NCI-H524 treated with DMSO at 0.1 percent for 48 hours (cell line): ENCODE data around the gene CYP46A1.
"Not testable (repeated sequence)": the region's sequence is repeated elsewhere in the genome, so short reads cannot be mapped to it uniquely, and the experiment has no call there.

Experiments used
- DNase-seq: peaks from one replicate; lab custom pipeline; 2025; lab: John Stamatoyannopoulos, UW

CYP46A1 gene

DNA sequence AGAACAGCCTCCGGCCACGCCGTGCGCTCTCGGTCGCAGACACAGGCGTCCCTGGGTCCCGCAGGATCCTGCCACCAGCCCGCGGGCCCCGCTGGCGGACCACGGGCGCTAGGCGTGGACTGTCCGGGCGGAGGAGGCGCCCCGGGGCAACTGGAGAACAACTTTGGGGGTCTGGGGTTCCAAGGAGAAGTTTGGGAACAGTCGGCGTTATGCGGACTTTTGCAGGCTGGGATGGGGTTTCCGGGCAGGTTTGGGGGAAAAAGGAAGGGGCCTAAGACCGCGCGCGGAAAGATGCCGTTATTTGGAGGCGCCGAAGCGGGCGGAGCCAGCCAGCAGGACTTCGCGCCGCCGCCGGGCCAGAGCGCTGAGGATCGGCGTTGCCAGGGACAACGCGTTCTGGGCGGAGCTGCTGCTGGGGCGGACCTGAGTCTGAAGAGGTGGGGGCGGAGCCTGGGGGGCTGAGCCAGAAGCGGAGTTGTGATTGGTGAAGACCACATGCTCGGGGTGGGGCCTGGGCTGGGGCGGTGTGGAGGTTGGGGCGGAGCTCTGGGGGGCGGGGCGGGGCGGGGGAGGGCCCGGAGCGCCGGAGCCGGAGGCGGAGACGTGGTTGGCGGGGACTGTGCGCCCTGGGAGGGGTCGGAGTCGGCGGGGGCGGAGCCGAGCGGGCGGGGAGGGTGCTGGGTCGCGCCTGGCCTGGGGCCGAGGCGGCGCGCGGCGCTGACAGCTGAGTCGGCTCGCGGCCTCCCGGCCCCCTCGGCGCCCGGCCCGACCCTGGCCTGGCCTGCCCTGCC lies at the start of gene CYP46A1:
Gene CYP46A1 (plus strand): TSS at position 680 of the 791 bp plus-strand sequence. CDS start 120 bp downstream, outside the sequence.
- peak; percentile 97 for DNase-seq

DNA sequence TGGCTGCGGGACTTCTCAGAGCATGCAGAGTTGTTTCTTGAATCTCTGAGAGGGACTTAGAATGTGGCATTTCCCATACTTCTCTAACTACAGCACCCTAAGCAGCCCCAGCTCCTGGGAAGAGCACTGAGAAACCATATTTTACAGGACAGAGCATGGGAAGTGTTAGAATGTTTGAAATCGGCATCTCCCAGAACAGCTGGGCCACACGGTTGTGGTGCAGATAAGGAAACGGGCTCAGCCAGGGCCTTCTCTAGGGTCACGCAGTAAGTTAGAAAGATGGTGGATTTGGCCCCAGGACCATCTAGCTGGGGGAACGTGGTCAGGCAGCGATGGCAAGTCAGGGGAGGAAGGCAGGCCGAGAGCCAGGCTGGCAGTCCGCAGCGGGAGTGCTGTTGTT lies 49.7 kb upstream of the CYP46A1 start:
- DNase-seq, result no peak

DNA sequence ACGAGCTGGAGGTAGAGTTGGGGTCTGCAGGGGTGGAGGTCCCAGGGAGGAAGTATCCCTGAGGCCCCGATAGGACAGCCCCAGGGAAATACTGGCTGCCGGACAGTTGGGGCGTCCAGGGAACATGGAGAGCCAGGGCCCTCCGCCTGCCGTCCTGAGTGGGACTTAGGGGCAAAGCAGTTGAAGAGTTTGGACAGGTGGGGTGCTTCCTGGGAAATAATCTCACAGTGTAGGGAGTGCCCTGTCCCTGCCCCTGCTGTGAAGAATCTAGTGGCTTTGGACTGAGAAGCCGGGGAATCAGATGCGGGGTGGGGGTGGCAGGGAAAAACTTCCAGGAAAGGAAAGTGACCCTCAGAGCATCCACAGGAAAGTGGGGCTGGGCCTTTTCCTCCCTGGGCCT lies 49.0 kb upstream of the CYP46A1 start:
- DNase-seq, result no peak

DNA sequence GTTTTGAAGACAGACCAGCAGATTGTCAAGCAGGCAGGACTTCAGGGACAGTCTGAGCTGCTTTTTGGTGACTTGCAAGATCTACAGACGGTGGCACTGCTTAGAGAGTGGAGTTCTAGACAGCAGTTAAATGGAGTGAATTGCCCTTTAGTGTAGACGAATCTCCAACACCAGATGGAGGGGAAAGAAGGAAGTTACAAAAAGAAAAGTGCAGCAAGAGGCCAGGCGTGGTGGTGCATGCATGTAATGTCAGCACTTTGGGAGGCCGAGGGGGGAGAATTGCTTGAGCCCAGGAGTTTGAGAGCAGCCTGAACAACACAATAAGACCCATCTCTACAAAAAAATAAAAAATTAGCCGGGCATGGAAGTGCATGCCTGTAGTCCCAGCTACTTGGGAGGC lies 47.6 kb upstream of the CYP46A1 start:
- no peak for DNase-seq

DNA sequence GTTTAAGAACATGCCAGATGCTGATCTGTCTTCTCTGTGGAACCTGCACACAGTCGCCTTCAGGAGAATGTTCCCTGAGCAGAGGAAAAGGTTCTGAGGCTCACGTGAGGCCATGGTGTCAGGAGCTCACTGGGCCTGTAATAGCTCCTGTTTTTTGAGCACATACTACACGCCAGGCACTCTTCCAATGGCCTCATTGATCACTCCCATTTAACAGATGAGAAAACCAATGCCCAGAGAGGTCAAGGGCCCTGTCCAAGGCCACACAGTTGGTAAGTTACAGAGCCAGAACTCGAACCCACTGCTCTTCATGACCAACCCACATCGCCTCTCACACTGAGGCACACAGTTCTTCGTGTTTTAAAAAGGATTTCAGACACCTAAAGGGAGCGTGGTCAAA lies 46.5 kb upstream of the CYP46A1 start:
- no peak for DNase-seq

DNA sequence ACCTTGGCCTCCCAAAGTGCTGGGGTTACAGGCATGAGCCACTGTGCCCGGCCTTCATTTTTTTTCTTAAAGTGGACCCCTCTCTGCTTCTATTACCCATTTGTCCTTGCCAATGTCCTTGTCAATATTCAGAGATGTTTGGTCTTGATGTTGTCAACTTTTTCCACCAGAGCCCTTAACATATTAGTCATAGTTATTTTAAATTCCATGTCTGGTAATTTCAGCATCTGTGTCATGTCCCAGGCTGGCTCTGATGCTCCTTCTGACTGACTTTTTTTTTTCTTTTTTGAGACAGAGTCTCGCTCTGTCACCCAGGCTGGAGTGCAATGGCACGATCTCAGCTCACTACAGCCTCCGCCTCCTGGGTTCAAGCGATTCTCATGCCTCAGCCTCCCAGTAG lies 41.3 kb upstream of the CYP46A1 start:
- not testable (repeated sequence) for DNase-seq

DNA sequence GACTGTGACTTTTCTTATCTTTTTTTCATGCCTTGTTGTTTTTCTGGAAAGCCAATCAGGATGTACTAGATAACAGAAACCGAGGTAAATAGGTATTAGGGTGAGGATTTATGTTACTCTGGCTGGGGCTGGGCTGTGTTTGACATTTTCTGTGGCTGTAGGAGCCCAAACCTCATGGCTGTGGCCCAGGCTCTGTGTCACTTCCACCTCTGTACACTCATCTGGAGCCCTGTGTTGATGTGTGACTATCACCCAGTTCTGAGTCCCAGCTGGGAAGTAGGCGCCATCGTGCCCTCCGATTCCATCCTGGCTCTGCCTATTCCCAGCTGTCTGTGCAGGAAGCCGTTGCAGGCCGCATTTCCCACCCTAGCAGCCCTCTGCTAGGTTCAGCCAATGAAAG lies 40.8 kb upstream of the CYP46A1 start:
- no peak for DNase-seq

DNA sequence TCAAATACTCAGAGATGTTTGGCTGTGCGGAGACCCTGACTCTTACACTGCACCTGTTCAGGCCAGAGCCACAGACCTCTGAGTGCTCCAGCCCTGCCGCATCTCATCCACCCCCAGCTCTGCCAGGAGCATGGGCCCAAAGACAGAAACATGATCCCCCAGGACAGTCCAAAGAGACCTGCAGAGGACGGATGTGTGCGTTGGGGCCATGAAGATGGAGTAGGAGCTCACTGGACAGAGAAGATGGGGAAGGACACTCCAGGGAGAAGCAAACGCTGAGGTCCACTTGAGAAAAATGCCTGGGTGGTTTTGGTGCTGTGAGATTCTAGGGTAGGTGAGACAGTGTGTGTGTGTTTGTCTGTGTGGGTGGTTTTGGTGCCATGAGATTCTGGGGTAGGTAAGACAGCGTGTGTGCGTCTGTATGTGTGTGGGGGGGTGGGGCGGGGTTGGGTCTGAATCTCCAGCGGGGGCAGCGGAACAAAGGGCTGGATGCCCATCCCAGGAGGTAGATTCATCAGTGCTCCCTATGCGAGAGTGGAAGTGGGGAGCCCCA lies 40.0 kb upstream of the CYP46A1 start:
- DNase-seq, result no peak

DNA sequence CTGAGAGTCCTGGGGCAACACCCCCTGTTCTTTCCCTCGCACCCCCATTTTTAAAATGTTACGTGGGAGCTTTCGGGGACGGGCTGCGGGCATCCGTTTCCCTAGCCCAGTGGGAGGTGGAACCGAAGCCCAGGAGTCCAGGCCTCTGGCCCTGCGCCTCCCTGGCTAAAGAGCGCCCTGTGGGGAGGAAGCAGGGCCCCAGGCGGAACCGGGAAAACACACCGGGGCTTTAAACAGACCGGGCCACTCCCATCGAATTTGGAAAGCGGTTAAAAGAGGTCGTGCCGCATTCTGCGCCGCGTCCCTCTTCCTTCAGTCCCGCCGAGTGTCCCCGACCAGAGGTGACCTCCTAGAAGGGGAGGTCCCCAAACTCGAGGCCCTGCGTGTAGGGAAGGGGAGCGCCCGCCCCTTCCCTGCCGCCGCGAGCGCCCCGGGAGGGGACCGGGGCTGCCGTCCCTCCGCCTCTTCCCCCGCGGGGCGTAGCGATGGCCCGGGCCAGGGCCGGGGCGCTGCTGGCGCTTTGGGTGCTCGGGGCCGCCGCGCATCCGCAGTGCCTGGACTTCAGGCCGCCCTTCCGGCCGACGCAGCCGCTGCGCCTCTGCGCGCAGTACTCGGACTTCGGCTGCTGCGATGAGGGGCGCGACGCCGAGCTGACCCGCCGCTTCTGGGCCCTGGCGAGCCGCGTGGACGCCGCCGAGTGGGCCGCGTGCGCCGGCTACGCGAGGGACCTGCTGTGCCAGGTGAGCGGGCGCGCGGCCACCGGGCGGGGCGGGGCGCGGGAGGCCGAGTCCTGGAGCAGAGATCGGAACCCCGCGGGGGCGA lies 39.2 kb upstream of the CYP46A1 start, which contains the start of gene HHIPL1:
Gene HHIPL1 (plus strand): TSS at position 407 of the 822 bp plus-strand sequence. CDS start 79 bp downstream, at position 486.
- no peak for DNase-seq

DNA sequence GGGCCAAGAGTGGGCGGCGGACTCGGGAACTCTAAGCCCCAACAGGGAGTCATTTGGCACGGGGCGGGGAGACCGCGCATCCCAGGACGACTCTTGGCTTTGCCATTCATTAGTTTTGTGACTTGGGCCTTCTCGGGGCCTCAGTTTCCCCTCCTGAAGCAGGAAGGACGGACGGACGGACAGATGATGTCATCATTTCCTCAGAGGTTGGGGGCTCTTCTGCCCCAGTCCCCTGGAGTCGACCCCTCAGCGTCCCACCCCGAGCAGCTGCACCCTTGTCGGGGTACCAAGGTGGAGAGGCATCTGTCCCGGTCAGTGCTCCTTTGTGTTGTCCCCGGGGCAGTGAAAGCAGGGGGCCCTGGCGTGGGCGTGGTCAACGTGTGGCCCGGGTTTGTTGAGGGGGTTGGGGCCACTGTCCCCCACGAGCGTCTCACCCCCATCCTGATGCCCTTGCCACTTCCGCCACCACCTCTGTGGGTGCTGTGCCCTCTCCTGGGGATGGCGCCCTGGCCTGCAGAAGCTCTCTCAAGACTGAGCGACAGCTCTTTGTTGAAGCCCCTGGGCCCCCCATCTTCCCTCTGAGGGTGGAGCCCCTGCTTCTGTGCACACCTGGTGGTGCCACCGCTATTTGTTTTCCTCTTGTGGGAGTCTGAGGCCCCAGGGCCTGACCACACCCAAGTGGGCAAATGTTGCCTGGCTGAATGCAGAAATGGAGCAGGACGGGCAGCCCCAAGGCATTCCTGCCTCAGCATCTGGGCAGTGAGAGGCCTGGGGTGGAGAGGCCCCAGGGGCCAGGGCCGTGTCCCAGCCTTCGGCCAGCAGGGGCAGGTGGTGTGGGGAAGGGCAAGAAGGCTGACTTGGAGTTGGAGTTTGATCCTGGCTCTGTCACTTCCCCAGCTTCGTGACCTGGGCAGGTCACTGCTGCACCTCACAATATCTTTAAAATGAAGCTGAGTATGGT lies 38.3 kb upstream of the CYP46A1 start:
- DNase-seq, result no peak

DNA sequence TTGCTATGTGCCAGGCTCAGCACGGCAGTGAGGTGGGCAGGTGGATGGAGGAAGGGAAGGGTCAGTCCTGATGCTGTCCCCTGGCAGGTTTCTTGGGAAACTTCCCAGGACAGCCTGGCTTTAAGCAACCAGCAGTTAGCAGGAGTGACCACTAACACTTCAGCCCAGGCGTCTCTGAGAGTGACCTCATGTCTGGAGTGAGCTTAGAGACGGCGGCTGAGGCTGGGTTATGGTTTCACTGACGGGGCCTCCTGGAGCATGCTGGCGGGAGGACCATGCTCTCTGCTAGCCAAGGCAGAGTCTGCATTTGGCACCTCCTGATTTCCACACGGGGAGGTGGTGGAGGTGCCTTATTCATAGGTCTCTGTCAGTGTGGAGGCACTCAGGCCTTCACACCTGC lies 36.7 kb upstream of the CYP46A1 start:
- no peak for DNase-seq

DNA sequence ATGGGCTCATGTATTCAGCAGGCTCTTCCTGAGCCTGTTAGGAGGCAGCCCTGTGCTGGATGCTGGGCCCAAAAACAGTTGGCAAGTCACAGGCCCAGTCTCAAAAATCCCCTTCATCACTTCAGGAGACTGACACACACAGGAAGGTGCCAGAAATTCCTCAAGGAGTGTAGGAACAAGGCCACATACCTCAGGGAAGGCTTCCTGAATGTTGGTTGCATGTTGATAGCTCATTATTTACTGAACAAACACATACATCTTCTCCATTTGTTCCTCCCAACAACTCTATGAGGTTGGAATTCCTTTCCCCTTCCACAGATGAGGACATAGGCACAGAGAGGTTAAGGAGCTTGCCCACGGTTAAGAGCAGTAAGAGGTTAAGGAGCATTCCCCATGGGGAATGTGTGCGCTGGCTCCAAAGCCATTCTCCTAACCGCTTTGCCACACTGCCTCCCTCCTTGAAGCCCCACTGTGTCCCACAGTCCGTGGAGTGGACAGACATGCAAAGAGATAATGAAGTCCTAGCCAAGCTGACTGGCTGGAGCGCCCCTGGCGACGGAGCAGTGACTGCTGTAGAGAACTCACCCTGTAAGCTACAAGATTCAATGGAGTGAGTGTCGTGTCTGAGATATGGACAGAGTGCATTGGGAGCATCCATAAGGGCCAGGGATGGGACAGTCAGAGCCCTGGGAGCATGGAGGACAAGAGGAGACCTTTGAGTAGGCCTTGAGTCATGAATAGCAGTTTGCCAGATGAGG lies 35.9 kb upstream of the CYP46A1 start:
- no peak for DNase-seq

DNA sequence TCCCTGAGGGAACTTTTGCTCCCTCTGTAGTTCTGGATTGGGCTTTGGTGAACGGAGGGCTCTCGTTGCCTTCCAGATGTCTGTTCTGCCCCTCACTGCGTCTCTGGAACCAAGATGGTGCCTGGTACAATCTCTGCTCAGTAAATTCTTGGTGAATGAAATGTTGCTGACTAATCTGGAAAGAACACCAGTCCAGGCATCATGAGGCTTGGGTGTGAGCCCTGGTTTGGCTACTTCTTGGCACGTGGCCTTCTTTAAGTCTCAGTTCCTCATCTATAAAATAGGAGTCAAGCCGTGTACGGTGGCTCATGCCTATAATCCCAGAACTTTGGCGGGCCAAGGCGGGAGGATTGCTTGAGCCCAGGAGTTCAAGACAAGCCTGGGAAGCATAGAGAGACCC lies 34.9 kb upstream of the CYP46A1 start:
- no peak for DNase-seq

DNA sequence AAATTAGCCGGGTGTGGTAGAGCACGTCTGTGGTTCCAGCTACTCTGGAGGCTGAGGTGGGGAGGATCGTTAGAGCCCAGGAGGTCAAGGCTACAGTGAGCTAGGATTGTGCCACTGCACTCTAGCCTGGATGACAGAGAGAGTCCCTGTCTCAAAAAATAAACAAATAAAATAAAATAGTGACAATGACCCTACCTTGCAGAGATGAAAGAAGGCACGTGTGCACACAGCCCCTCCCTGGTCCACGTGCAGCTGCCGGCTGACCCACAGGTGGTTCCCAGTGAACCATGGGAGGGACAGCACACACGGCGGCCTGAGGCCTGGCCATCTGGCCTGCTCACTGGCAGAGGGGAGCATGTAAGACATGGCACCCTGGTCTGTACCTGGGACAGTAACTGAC lies 34.5 kb upstream of the CYP46A1 start:
- DNase-seq, result no peak

DNA sequence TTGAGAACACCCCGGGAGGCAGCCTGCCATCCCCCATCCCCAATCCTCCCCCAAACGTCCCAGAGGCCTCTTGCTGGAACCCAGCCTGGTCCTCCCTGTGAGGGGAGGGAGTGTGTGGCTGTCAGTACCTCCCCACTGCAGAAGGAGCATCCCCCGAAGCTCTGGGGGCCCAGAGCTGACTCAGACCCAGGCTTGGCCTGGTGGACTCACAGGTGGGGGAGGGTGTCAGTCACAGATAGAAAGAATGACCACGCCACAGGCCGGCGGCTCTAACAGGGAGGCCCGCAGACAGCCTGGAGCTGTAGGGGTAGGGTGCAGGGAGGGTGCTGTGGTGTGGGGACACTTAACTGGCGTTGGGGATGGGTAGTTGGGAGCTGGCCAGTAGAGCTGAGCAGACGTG lies 33.9 kb upstream of the CYP46A1 start:
- DNase-seq, result no peak

DNA sequence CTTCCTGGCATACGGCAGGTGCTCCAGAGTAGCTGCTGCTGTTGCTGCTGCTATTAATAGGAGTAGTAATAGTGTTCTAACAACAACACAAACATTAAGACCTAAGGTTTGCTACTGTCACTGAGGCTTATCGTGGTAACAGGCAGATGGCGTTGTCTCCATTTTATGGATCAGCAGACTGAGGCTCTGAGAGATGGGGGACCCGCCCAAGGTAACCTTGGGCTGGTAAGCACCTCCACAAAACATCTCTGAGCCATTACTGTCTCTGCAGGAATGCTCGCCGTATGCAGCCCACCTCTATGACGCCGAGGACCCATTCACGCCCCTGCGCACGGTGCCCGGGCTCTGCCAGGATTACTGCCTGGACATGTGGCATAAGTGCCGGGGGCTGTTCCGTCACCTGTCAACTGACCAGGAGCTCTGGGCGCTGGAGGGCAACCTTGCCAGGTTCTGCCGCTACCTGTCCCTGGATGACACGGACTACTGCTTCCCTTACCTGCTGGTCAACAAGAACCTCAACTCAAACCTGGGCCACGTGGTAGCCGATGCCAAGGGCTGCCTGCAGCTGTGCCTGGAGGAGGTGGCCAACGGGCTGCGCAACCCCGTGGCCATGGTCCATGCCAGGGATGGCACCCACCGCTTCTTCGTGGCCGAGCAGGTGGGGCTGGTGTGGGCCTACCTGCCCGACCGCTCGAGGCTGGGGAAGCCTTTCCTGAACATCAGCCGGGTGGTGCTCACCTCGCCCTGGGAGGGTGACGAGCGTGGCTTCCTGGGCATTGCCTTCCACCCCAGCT lies 31.9 kb upstream of the CYP46A1 start:
- no peak for DNase-seq

DNA sequence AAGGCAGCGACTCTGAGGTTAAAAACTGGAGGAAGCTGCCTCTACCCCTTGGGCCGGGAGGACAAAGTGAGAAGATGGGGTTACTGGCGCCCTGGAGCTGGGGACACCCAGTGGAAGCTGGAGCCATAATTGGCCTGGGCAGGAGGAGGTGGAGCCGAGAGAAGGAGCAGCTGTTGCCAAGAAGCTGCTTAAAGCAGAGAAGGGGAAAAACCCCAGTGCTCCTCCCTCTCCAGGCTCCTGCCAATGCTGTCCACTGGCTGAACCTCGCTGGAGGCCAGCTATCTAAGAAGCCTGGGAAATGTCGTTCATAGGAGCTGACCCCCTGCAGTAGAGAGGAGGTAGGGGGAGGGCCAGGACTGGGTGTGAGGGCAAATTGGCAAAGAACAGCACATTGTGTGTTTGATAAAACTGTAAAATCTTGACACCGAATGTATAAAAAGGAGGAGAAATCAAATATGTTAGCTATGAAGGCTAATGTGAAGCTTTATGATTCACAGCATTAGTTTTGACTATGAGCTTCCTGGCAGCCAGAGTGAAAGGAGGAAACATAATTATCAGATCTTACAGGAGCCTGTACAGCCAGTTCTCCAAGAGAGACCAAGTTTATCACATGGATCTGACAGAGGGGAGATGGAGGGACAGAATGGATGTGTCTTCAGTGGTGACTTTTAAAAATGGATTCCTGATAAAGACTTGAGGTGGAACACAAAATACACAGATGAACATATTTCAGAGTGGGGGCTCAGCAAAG lies 29.7 kb upstream of the CYP46A1 start:
- peak; percentile 69 for DNase-seq

DNA sequence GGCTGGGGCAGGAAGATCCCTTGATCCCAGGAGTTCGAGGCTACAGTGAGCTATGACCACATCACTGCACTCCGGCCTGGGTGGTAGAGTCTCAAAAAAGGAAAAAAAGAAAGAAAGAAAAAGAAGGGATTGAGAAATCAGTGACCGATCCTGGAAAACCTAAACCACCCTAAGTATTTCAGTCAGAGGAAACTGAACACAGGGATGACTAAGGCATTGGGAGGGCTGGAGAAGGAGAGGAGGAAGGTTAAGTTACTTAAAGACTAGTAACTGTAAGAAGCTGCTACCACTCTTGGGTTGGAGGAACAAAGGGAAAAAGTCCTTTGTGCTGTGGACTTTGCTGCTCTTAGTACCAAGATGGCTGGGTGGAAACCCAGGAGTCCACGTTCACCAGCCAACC lies 28.6 kb upstream of the CYP46A1 start:
- DNase-seq, result no peak

DNA sequence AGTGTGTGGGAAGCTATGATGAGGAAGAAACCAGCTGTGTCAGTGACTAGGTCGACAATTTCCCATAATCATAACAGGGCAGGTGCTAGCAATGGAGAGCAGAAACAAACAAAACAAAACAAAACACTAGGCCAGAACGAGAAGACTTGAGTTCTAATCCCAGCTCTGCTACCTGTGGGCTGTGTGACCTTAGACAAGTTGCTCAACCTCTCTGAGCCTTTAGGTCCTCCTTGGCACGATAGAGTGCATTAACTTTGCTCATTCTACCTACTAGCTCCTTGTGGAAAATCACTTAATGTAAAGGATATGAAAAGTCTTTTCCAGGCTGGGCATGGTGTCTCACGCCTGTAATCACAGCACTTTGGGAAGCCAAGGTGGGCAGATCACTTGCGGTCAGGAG lies 27.9 kb upstream of the CYP46A1 start:
- no peak for DNase-seq
